GM21381 (cell line): Measurements from ENCODE around the gene H2AZ2.
A peak's percentile ranks its signal among the peaks of the same experiment; 100 is the strongest.
"Not testable (repeated sequence)": the region's sequence is repeated elsewhere in the genome, so short reads cannot be mapped to it uniquely, and the experiment has no call there.

Experiments used
- ATAC-seq: cut with Tn5 transposase; IDR thresholded peaks from one replicate; pipeline ENCODE4 v1.9.1; 2021; ENCODE audit warnings: mild to moderate bottlenecking, moderate library complexity; ENCODE audit not compliant: unreplicated experiment

H2AZ2 gene

GRCh38 chr7:44823255-44823781 lies 24.6 kb downstream of the H2AZ2 start:
- ATAC-seq = no peak

GRCh38 chr7:44819292-44819691 lies 28.6 kb downstream of the H2AZ2 start:
- ATAC-seq = no peak

GRCh38 chr7:44814919-44815318 lies 33.0 kb downstream of the H2AZ2 start:
- no peak for ATAC-seq

- no peak for ATAC-seq
These were observed 36.3 kb downstream of the H2AZ2 start for GRCh38 chr7:44811571-44811970.

GRCh38 chr7:44811093-44811492 lies 36.8 kb downstream of the H2AZ2 start:
- no peak for ATAC-seq

- no peak for ATAC-seq
These were observed 38.9 kb downstream of the H2AZ2 start for GRCh38 chr7:44808914-44809393.

- ATAC-seq = no peak
These were observed 41.9 kb downstream of the H2AZ2 start for GRCh38 chr7:44805950-44806349.

GRCh38 chr7:44803828-44804519 lies 43.9 kb downstream of the H2AZ2 start:
- not testable (repeated sequence) for ATAC-seq

GRCh38 chr7:44802418-44803025 lies 45.4 kb downstream of the H2AZ2 start:
- ATAC-seq = no peak

GRCh38 chr7:44801890-44802289 lies 46.0 kb downstream of the H2AZ2 start:
- ATAC-seq = no peak

- no peak for ATAC-seq
These were observed 47.9 kb downstream of the H2AZ2 start for GRCh38 chr7:44799939-44800338.

GRCh38 chr7:44798649-44799305 lies 49.1 kb downstream of the H2AZ2 start:
- no peak for ATAC-seq

GRCh38 chr7:44797329-44798258 lies 50.3 kb downstream of the H2AZ2 start:
- ATAC-seq = peak; percentile 36

- ATAC-seq = peak; percentile 82
These were observed 51.2 kb downstream of the H2AZ2 start, which contains the start of gene PPIA for GRCh38 chr7:44796504-44797328. PPIA (plus strand) TSS chr7:44796681; CDS start chr7:44796725, 44 bp downstream.

GRCh38 chr7:44796034-44796503 lies 51.8 kb downstream of the H2AZ2 start:
- peak; percentile 31 for ATAC-seq

- ATAC-seq = no peak
These were observed 53.6 kb downstream of the H2AZ2 start for GRCh38 chr7:44794331-44794730.

GRCh38 chr7:44793919-44794318 lies 54.0 kb downstream of the H2AZ2 start:
- ATAC-seq = no peak

- ATAC-seq = no peak
These were observed 56.3 kb downstream of the H2AZ2 start for GRCh38 chr7:44791278-44792219.
